ENCODE measurements around the gene PDAP1. TPM values are rescaled to one million over a fixed set of nuclear protein-coding genes. Genes with fewer than 3 reads are reported as not detected.

PDAP1 gene
- total and polyA plus RNA-seq, 2 of the 4 experiments (the other 2 are of a cell fraction), result 40.3 to 193 TPM

- Histone ChIP-seq H2BK20ac (ENCODE audit: low read depth, low read length) (no peak overlapping the region), H3K9me3 (ENCODE audit: control insufficient read depth, insufficient read depth, low read length) (no peaks in the 10 kb centered on the region), H3K23ac (ENCODE audit: low read depth, low read length) (no peak overlapping the region), H3K4me3 (ENCODE audit: insufficient read depth, low read depth, low read length) (no peak overlapping the region), H3K36me3 (ENCODE audit: control insufficient read depth, insufficient read depth, low read length) (peaks cover 57% of the 10 kb centered on the region), H2BK5ac (ENCODE audit: low read depth, low read length, poor library complexity, severe bottlenecking) (no peak overlapping the region), H3K9me1 (ENCODE audit: insufficient read depth, low read length) (no peaks in the 10 kb centered on the region), H3K9ac (ENCODE audit: low read depth, low read length) (no peak overlapping the region), H2AFZ (replicated peaks; ENCODE audit: low read length, poor library complexity) (no peak overlapping the region), H3K14ac (replicated peaks; ENCODE audit: low read depth, low read length) (no peak overlapping the region), H3K27me3 (ENCODE audit: control insufficient read depth, insufficient read depth, low read length) (no peaks in the 10 kb centered on the region), H3K56ac (ENCODE audit: extremely low read depth, insufficient read depth, low read length) (no peak overlapping the region), H3K79me1 (ENCODE audit: low read depth in 1 of 2, low read length in 2 of 2) (peaks cover 33 to 44% of the 10 kb centered on the region in 2 experiments), H3K18ac (ENCODE audit: low read depth, low read length) (no peak overlapping the region), H4K8ac (ENCODE audit: low read depth in 2 of 2, low read length in 2 of 2) (no peak overlapping the region), H4K20me1 (ENCODE audit: insufficient read depth, low read length) (peaks cover 21% of the 10 kb centered on the region), H4K91ac (ENCODE audit: insufficient read depth, low read depth, low read length) (no peak overlapping the region), H2AK5ac (ENCODE audit: low read depth, low read length) (no peak overlapping the region), H2BK15ac (ENCODE audit: low read depth, low read length) (no peak overlapping the region), H3K4ac (ENCODE audit: low read depth, low read length) (no peak overlapping the region), H3K4me2 (ENCODE audit: low read depth, low read length) (no peak overlapping the region), H2AK9ac (replicated peaks; ENCODE audit: low read depth, low read length, poor library complexity) (no peak overlapping the region), H3K4me1 (ENCODE audit: control insufficient read depth, insufficient read depth, low read length) (no peaks in the 10 kb centered on the region), H2BK120ac (ENCODE audit: low read depth, low read length) (no peak overlapping the region), H3K27ac (ENCODE audit: insufficient read depth, low read length) (no peak overlapping the region), H4K5ac (ENCODE audit: low read depth, low read length) (no peak overlapping the region)
- ChIA-PET CTCF (no interaction called here), POLR2A (ENCODE audit: unreplicated experiment) (interaction anchor here (0.6 kb wide), 1 partner anchor 18 kb away, joined by 3 read pairs; no protein-coding TSS in a partner anchor)
- in situ Hi-C loops (cut with MboI; ENCODE audit: low sequenced_read_pairs) (no loop called here), intact Hi-C loops (cut with micrococcal nuclease) (no loop called here), dilution Hi-C loops (cut with HindIII; ENCODE audit: low sequenced_read_pairs, unreplicated experiment) (no loop called here)
- TF ChIP-seq CTCF (conservative IDR thresholded peaks at IDR 0.05; ENCODE audit: low read depth, low read length) (no peak), USF2 (IDR thresholded peaks at IDR 0.05; ENCODE audit: low read depth, low read length) (peak; percentile 11; the same call in 1 of the 2 replicates)
- no peak for DNase-seq
- no TSS peak for BruUV-seq (replicated peaks)
- ATAC-seq (ENCODE audit: low read depth), result no peak
- 100% methylated on average over 1 of the region's 4 CpGs; no CpG with 5 or more reads in 1 of the 2 experiments for WGBS, 2 experiments (ENCODE audit: extremely low coverage in 2 of 2, insufficient read length in 1 of 2)
Observed at GRCh38 chr7:99446096-99446495, 37.7 kb upstream of the PDAP1 start.

All from IMR-90 (cell line).